K562 treated with DMSO at 1 percent for 24 hours (cell line): ENCODE measurements around the gene C17orf100. TPM values are rescaled to one million over a fixed set of nuclear protein-coding genes. Genes with fewer than 3 reads are reported as not detected.

Source experiments
- total RNA-seq: library from RNA; unstranded; fragments of 300-600 nt; gene quantifications from 2 replicates; pipeline ENCODE4 v1.2.3, GENCODE V29; 2022; ENCODE audit warnings: low read depth; ENCODE audit not compliant: insufficient read depth

C17orf100 gene
- 2.3 and 3.4 TPM in 2 replicates for total RNA-seq

DNA sequence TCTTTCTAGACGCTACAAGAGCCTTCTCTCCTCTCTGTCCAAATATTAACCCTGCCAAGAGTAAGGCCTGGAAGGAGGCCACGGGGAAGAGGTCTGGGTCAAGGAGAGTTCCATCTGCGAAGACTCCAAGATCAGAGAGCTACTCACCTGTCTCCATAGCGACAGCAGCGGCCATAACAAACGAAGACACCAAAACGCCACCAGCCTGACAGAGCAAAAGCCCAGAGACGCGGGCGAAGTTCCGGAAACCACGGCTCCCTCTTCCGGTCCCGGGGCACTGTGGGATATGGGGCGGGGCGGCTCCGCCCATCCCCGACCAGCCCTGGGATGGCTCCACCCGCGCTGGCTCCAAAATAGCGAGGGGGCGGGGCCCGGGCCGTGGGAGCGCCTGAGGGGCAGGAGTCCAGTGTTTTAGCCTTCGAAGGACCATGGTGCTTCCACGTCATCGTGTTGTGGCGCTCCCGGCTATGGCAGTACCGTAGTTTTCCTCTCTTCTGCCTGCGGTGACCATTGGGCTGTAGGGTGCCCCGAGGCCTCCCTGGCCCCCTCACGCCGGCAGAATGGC is at the start of gene C17orf100, which contains the start of gene MED31:
C17orf100 (plus strand) TSS at position 409 of the 565 bp plus-strand sequence; CDS start at position 561, 152 bp downstream.
MED31 (minus strand) TSS at position 252 of the 565 bp plus-strand sequence; CDS start at position 175, 77 bp downstream.

DNA sequence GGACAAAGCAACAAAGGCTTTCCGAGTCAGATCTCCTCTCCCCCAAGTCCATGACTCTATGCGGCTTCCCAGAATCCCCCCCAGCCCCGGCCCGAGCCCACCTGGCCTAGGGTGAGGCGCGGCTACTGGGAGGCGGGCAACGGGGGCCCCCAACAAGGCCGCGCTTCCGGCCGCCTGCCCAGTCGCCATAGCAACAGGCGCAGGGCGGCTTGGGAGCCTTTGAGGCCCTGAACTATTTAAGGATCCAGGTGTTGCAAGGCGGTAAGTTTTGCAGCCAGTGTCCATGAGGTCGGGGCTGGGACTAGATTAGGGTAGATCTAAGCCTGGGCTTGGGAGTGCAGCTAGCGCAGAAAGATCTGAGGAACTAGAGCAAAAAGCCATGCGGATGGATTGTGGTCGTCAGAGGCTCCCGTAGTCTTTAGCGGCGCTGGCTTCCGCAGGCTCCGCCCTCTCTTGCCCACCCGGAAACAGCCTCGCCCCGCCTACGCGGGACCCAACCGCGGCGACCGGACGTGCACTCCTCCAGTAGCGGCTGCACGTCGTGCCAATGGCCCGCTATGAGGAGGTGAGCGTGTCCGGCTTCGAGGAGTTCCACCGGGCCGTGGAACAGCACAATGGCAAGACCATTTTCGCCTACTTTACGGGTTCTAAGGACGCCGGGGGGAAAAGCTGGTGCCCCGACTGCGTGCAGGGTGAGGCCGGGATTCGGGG is 10.9 kb upstream of the C17orf100 start, which contains the start of the genes KIAA0753 and TXNDC17:
KIAA0753 (minus strand) TSS at position 176 of the 711 bp plus-strand sequence. CDS start 5,608 bp downstream, outside the sequence.
TXNDC17 (plus strand) TSS at position 525 of the 711 bp plus-strand sequence; CDS start at position 548, 23 bp downstream.

Other genes with a start within 250 kb of the C17orf100 start
- gene AIPL1, start 216.6 kb upstream of the C17orf100 start, total RNA-seq: not detected in 2 replicates
- 16.9 and 19.5 TPM in 2 replicates for gene PIMREG, start 207.3 kb upstream of the C17orf100 start, total RNA-seq
- gene PITPNM3, start 95.2 kb upstream of the C17orf100 start, total RNA-seq: 0.23 and 0.39 TPM in 2 replicates
- gene KIAA0753, start 11.1 kb upstream of the C17orf100 start, total RNA-seq: 3.9 TPM in 2 replicates
- 110 and 145 TPM in 2 replicates for gene TXNDC17, start 10.7 kb upstream of the C17orf100 start, total RNA-seq
- 4.2 and 5.3 TPM in 2 replicates for gene MED31, start 157 bp upstream of the C17orf100 start, total RNA-seq
- not detected in 2 replicates for gene SLC13A5, start 61.6 kb downstream of the C17orf100 start, total RNA-seq
- gene XAF1, start 104.3 kb downstream of the C17orf100 start, total RNA-seq: 0.32 and 0.78 TPM in 2 replicates
- not detected in 2 replicates for gene FBXO39, start 124.5 kb downstream of the C17orf100 start, total RNA-seq
- not detected in 2 replicates for gene TEKT1, start 180.0 kb downstream of the C17orf100 start, total RNA-seq